Measurements from ENCODE around the gene LRWD1. TPM values are rescaled to one million over a fixed set of nuclear protein-coding genes. Genes with fewer than 3 reads are reported as not detected.
A peak's percentile ranks its signal among the peaks of the same experiment; 100 is the strongest.

The LRWD1 gene
- total and polyA plus RNA-seq, 2 of the 13 experiments (the other 11 are each of a cell fraction or from before 2014, with no cell fraction given), result 8.5 to 16.3 TPM

GRCh38 chr7:102467581-102468477, 3.0 kb downstream of the LRWD1 start:
- H3K4me1 ChIP-seq (ENCODE audit: insufficient read depth, low read length), result peaks cover 26% of the 10 kb centered on the region
- H3K9ac ChIP-seq (ENCODE audit: insufficient read depth, low read depth, low read length), result no peak overlapping the region
- WGBS (ENCODE audit: low lambda C conversion rate), result 92% methylated on average over 16 of the region's 24 CpGs
- DNase-seq (ENCODE audit: low spot score), result no peak
- H3K4me2 ChIP-seq (ENCODE audit: low read depth, low read length), result no peak overlapping the region
- no TSS peak for BruUV-seq (replicated peaks)
- POLR2A ChIA-PET, result no interaction called here
- H3K4me3 ChIP-seq (replicated peaks in 1 of 3; ENCODE audit: insufficient read depth in 1 of 3, low read depth in 2 of 3, low read length in 3 of 3), result no peak overlapping the region
- H3K27ac ChIP-seq (ENCODE audit: extremely low read length, insufficient read depth, low read length), result no peak overlapping the region
- FAIRE-seq, result no peak
- ATAC-seq, result no peak
- H3K79me2 ChIP-seq (ENCODE audit: insufficient read depth, low read length), result peaks cover 13% of the 10 kb centered on the region
- peaks cover 0 to 5% of the 10 kb centered on the region in 2 experiments; a peak in 2 of 5 replicates for H3K27me3 ChIP-seq (ENCODE audit: control insufficient read depth in 1 of 2, insufficient read depth in 2 of 2, low read length in 2 of 2)
- in situ Hi-C loops (cut with HindIII; ENCODE audit: extremely low pct_ligation_motif_present, low pct_unique_long_range_greater_than_20kb), result no loop called here
- H3K36me3 ChIP-seq (replicated peaks in 1 of 2; ENCODE audit: control insufficient read depth in 1 of 2, insufficient read depth in 2 of 2, low read length in 2 of 2), result peaks cover 0 to 2% of the 10 kb centered on the region in 2 experiments; a peak in 2 of 5 replicates
- TF ChIP-seq ZNF619 (CRISPR knock-in tag; IDR thresholded peaks at IDR 0.05), result no peak
- peak; percentile 34 for TF ChIP-seq AGO2 (optimal IDR thresholded peaks at IDR 0.05; ENCODE audit: low read depth, low read length)
- no peak for TF ChIP-seq ATRX (CRISPR knock-in tag; IDR thresholded peaks at IDR 0.05; ENCODE audit: borderline replicate concordance)
- H4K20me1 ChIP-seq (ENCODE audit: insufficient read depth, low read length), result no peaks in the 10 kb centered on the region
- CTCF ChIA-PET (ENCODE audit: low intra/inter-chr PET ratio, low total read pairs), result no interaction called here
- intact Hi-C loops (cut with micrococcal nuclease; ENCODE audit: unreplicated experiment), result no loop called here
- no peaks in the 10 kb centered on the region for H3K9me3 ChIP-seq (ENCODE audit: low read length)
- no peak overlapping the region for H2AFZ ChIP-seq (ENCODE audit: low read length)

GRCh38 chr7:102468478-102469350, 3.9 kb downstream of the LRWD1 start:
- Histone ChIP-seq H2AFZ (ENCODE audit: low read length) (no peak overlapping the region), H3K27ac (ENCODE audit: extremely low read length, insufficient read depth, low read length) (no peak overlapping the region), H3K4me1 (ENCODE audit: insufficient read depth, low read length) (peaks cover 17% of the 10 kb centered on the region), H3K36me3 (replicated peaks in 1 of 2; ENCODE audit: control insufficient read depth in 1 of 2, insufficient read depth in 2 of 2, low read length in 2 of 2) (peaks cover 5 to 6% of the 10 kb centered on the region in 2 experiments; a peak in 2 of 5 replicates), H3K4me2 (ENCODE audit: low read depth, low read length) (no peak overlapping the region), H3K9ac (ENCODE audit: insufficient read depth, low read depth, low read length) (no peak overlapping the region), H3K27me3 (ENCODE audit: control insufficient read depth in 1 of 2, insufficient read depth in 2 of 2, low read length in 2 of 2) (peaks cover 0 to 5% of the 10 kb centered on the region in 2 experiments; a peak in 2 of 5 replicates), H3K79me2 (ENCODE audit: insufficient read depth, low read length) (peaks cover 9% of the 10 kb centered on the region), H3K9me3 (ENCODE audit: low read length) (no peaks in the 10 kb centered on the region), H3K4me3 (replicated peaks in 1 of 3; ENCODE audit: insufficient read depth in 1 of 3, low read depth in 2 of 3, low read length in 3 of 3) (no peak overlapping the region), H4K20me1 (ENCODE audit: insufficient read depth, low read length) (no peaks in the 10 kb centered on the region)
- ChIA-PET CTCF (ENCODE audit: low intra/inter-chr PET ratio, low total read pairs) (no interaction called here), POLR2A (no interaction called here)
- in situ Hi-C loops (cut with HindIII; ENCODE audit: extremely low pct_ligation_motif_present, low pct_unique_long_range_greater_than_20kb) (no loop called here), intact Hi-C loops (cut with micrococcal nuclease; ENCODE audit: unreplicated experiment) (no loop called here)
- ATAC-seq (no peak), FAIRE-seq (no peak), DNase-seq (ENCODE audit: low spot score) (no peak)
- BruUV-seq (replicated peaks), result no TSS peak
- WGBS (ENCODE audit: low lambda C conversion rate), result 92% methylated on average over 23 of the region's 40 CpGs
- no peak for TF ChIP-seq TARDBP (CRISPR knock-in tag; IDR thresholded peaks at IDR 0.05)
- no peak for TF ChIP-seq ZNF678 (CRISPR knock-in tag; IDR thresholded peaks at IDR 0.05)
- no peak for TF ChIP-seq RFX3 (CRISPR knock-in tag; IDR thresholded peaks at IDR 0.05)
- no peak for TF ChIP-seq ZNF513 (CRISPR knock-in tag; conservative IDR thresholded peaks at IDR 0.05)
- TF ChIP-seq ZMYM4 (CRISPR knock-in tag; IDR thresholded peaks at IDR 0.05), result no peak
- TF ChIP-seq PRDM10 (CRISPR knock-in tag; IDR thresholded peaks at IDR 0.05; ENCODE audit: low read depth), result no peak
- no peak for TF ChIP-seq MXD4 (CRISPR knock-in tag; IDR thresholded peaks at IDR 0.05)
- no peak for TF ChIP-seq SMAD9 (CRISPR knock-in tag; IDR thresholded peaks at IDR 0.05)
